CD4-positive, alpha-beta T cell treated with Interferon gamma for 1 hour (primary cell): ENCODE measurements around the gene GAB3.

ENCODE experiments used
- DNase-seq: peaks from one replicate; pipeline ENCODE4 v3.0.0-alpha.2; 2020

Gene GAB3

DNA sequence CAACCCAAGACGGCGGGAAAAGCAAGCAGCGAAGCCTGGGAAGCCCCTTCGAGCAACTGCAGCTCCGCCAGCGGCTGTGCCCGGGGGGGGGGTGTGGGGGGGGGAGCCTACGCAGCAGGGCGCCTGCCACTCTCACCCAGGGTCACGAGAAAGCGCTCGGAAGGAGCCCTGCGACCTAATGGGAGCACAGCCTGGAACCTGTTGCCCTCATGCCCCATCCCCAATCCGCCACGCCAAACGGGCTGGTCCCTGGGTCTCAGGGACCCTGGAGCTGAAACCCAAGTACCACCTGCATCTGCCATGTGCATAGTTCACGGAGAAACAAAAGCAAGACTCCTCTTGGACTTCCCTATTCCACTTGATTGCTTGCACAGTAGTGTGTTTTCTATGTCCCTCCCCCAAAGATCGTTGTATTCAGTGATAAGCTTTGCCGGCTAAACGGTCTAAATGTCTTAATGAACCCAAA lies 359 bp upstream of the GAB3 start:
- DNase-seq, result no peak

DNA sequence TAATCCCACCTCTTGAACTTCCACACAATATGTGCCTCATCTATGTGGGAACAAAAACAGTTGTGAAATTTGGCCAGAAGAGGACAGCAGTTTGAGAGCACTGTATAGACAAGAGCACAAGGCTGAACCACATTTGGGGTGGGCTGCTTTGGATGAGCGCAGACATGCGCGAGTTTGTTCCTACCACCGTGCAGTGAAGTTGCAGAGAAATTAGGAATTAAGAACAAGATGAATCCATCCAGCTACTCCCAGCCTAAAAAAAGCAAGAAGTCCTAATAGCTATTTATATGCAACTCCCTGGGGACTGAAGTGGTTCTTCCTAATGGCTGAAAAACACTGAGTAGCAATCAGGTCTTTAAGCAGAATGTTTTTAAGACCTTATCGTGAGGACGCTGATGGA lies 1.0 kb downstream of the GAB3 start:
- no peak for DNase-seq

DNA sequence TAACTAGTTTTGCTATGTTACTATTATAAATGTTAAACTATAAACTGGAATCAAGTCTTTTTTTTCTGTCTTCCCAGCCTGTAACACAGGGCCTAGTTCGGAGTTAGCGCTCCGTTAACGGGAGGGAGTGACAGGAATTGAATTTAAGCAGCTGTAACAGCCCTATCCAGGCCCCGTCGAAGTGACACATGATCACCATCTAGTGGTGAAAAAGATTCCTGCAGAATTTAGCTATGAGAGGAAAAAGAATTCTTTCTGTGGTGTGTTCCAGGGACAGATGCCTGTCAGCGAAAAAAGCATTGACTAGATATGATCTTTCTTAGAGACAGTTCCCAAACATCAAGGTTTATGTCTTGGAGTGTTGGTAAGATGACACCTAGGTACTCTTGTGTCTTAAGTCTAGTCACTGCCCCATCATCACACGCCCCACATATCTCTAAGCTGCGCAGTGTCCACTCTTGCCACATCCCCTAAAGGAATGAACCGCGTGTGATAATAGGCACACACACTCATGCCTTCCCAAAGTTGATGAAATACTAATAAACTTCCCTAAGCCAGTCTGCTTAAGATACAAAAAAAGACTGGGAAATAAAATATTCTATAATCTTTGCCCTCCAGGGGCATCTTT lies 2.1 kb downstream of the GAB3 start:
- peak; percentile 42 for DNase-seq

DNA sequence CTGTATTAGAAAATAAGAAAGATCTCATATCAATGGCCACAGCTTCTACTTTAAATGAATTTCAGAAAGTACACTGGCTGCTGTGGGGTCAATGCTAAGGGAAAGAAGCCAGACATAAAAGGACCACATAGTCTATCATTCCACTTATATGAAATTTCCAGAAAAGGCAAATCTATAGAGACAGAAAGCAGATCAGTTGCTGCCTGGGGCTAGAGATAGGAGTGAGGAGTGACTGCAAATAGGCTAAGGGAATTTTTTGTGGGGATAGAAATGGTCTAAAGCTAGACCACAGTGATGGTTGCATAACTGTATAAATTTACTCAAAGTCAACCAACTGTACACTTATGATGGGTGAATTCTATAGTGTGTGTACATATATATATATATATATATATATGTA lies 8.3 kb downstream of the GAB3 start:
- DNase-seq, result no peak

DNA sequence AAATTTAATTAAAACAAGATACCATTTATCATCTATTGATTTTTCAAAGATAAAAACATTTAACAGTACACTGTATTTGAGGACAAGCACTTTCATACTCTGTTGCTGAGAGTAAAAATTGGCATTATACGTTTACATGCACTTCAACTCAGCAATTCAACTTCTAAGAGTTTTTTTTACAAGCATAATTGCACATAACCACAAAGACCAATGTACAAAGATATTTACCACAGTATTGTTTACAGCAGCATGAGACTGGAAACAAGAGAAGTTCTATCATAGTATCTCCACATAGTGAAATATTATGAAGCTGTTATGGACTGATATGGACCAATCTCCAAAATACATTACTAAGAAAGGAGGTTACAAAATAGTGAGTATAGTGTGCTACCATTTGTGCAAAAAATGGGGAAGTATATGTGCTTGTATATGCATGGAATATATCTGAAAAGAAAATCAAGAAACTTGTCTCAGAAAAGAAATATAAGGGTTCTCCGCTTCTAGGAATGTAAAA lies 10.9 kb downstream of the GAB3 start:
- DNase-seq, result no peak

DNA sequence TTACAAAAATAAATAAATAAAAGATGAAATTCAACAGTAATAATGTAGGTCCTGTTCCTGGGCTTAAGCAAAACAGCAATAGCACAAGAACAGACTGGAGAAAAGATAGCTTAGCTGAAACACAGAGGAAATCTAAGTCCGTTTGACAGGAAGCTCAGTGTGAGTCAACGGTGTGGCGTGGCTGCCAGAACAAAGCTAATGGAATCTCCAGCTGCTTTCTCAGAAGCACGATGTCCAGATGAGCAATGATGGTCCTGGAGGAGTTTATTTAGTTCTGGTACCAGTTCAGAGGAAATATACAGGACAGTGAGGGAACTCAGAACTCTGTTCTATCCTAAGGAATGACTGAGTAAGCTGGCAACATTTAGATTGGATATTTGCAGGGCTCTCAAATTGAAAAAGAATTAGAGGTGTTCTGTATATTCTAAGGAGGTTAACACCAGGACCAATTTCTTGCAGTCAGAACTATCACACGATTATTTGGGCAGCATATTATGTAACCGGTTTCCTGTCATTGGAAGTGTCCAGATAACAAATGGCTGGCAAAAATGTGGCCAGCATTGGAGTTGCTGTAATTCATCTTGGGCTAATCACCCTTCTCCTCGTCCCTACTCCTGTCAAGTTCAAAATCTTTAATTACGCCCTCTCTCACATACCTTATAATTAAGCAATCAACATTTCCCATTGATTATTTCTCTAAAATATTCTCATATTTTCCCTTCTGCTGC lies 12.7 kb downstream of the GAB3 start:
- DNase-seq, result peak; percentile 42

DNA sequence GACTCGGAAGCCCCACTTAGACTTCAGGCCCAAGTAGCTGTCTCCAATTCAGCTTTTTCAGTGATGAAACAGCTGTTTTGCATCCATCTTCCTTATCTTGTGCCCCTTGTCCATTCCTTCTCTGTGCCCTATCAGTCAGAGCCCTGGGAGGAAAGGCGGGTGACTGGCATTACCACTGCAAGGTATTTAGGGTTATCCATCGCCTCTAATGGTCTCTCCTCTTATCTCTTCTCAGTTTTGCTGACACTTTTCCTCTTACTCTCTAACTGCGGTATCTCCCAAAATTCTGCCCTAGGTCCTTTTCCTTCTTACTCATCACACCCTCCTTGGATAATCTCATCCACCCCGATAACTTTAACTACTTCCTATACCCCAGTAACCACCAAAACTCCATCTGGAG lies 13.7 kb downstream of the GAB3 start:
- DNase-seq, result no peak

DNA sequence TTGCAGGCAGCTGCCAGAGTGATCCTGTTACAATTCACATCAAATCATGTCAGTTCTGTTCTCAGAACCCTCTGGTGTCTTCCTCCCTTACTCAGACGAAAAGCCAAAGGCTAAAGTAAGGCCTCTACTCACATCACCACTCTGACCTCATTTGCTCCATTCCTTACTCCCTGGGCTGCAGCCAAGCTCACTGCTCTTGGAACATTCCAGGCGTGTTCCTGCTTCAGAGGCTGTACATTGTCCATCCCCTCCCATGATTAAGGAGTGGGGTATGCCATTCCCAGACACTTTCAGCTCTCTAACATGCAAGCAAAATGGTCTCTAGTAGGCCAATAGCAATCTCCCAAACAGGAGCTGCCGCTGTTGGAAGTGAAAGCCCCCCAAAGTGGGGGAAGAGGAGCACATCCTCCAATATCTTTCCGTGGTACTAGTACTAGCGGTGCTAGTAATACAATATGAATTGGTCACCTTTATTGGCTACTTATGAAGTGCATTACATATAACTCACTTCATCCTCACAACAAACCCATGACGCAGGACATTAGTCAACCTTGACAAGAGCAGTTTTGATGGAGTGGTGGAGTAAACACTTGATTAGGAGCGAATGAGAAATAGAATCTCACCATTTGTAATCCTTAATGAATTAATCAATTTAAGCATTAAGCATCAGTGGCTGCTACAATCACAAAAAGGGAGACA lies 15.0 kb downstream of the GAB3 start:
- DNase-seq, result no peak

DNA sequence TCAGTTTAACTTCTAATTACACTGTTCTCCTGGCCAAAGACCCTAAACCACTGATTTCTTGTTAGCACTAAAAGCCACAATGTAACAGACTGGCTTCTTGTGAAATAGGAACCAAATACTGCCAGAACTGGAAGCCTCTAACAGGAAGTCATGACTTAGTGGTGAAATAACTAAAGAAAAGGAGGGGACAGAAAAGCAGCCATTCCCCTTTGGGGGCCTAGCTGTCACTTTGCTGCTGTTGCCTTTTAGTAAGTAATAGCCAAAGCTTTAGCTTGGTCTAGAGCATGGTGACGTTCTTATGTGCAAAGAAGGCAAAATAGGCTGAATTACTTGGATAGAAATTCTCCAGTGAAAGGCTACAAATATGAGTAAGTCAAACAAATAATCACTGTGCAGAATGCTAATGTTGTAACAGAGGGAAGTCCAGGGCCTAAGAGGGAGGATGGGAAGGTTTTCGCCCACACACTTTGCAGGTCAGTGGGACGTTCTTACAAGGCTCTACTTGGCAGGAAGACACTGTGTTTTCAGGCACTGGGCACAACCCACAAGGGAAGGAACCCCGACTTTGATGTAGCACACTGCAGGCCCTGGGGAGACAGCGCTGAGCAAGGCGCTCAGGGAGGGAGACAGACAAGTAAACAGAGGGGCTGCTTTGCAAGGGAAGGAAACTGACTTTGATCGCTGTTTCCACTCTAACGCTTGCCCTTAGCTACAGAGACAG lies 16.7 kb downstream of the GAB3 start:
- peak; percentile 46 for DNase-seq

DNA sequence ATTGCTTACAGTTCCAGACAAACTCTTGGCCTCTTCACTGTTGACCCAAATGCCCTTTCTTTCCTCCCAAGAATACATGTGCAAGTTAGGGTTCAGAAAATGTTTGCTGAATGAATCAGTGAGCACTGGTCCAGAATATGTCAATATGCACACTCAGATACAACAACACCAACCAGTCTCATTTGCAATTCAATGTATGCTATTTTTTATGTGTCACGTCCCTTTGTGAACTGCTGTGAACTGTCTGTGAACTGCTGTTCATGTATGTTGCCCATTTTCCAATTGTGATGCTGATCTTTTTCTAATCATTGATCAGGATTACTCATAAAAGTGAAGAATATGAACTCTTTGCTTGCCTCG lies 17.8 kb downstream of the GAB3 start:
- no peak for DNase-seq

DNA sequence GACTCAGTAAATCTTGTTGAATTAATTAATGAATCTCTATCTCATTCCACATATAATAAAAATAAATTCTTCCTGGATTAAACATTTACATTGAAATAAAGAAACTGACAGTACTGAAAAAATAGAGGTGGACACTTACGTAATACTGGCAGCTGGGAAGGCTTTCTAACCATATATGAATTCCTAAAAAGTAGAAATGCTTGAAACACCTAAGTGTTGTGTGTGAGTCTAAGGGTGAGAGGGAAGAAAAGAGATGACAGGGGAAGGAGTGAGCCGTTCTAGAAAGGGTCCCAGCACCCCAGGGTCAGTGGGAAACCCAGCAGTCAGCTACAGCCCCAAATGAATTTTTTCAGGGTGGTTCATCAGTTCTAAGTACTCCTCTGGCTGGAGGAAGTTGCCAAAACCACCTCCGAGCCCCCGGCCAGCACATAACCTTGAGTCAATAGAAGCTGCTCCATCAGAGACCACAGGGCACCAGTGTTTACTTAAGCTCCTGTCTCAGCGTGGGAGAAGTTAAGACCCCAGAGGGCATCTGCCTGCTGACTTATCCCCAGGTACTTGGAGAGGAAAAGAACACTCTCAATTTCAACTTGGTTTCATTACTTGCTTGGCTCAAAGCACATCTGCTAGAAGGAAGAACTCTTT lies 18.3 kb downstream of the GAB3 start:
- no peak for DNase-seq

DNA sequence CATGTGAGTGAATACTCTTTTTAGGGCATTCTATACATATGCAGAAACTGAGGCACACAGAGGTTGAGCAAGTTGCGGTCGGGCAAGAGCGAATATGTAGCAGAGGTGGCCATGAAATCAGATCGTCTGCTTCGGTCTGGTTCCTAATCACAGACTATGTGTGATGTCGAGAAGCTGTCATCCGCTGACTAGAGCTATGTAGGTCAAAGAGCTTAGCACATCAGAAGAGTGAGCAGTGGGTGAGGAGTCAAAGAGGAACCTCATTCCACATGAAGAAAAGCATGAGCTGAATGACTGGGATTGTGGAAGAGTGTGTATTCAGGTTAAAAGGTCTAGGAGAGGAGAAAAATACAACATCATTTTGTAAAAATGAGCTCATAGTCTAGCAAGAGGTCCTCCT lies 19.0 kb downstream of the GAB3 start:
- no peak for DNase-seq

DNA sequence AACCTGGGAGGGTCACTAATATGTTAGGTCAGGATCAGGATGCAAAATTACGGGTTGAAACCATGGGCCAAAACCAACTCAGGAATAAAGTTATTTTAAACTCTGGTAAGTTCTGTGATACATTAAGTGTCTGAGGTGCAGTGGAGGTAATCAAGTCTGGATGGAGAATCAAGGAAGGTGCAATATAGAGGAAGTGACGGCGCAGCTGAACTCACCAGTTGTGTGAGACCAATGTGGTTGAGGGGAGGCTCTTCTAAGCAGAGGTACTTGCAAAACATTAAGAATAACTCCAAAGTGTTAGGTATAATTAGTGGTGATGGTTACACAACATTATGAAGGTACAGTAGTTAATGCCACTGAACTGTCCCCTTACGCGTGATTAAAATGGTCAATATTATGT lies 19.7 kb downstream of the GAB3 start:
- peak; percentile 17 for DNase-seq

DNA sequence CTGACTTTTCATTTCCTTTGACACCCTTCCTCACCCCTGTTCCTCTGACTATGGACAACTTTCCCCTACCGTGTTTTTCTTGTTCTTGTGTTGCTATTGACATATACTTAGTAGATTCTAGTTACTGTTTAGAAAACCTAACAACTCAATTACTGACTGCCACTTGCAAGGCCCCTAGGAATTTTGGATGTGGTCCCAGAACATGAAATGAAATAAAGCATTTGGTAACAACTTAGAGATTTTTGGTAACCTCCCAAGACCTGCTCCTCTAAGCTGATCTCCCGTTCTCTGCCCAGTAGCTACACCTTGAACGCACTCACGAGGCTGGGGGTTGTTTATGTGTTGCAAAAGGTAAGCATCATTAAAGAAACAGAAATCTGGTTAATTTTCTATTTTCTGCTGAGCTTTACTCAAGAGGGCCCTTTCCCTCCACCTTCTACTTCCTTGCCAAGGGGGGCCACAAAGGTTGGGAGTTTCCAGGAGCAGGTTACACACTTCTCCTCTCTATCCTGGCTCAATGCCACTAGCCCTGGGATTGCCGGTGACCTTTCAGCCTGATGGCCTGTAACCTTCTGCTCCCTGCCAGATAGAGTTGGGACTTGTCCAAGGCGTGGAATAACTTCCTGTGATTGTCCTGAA lies 20.5 kb downstream of the GAB3 start:
- no peak for DNase-seq

DNA sequence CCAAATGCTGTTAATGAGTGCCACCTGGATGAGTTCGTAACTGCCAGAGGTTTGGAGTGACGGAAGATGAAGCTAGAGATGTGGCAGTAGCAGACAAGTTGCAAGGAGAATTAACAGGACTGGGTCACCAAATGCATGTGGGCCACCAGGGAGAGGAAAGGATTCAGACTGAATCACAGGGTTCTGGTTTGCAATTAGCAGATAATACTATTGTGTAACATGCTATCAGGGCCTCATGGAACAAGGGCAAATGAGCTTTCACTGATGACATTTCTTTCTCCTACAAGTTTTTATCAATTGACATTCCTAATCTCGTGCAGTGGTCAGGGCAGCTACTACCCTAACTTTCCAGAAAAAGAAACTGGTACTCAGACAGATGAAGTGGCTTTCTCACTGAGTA lies 21.4 kb downstream of the GAB3 start:
- DNase-seq, result no peak

DNA sequence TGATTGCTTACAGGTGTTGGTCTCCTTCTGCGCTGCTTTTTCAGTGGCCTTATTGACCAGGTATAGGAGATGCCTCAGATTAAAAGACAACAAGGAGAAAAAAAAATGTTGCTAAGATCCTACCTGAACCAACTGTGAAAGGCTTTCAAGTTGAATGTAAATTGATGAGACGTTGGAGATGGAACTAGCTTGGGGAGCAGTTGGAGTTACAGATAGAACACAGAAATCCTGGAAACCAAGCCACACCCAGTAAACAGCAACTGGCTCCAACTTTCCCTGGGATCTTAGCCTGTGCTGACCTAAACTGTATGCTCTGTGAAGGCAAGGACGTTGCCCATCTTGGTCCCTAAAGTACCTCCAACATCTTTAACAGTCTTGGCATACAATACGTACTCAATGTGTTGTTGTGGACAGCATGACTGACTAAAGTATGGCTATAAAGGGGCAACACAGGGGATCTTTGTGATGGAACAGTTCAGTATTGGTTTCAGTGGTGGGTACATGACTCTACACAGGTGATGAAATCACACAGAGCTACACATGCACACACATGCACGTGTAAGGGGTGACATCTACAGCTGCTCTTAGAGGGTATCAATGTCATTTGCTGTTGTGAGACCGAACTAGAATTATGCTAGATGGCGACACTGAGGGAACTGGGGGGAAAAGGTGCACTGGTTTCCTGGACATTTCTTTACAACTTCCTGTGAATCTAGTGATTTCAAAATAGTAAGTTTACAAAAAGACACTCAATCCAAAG lies 22.3 kb downstream of the GAB3 start:
- no peak for DNase-seq

DNA sequence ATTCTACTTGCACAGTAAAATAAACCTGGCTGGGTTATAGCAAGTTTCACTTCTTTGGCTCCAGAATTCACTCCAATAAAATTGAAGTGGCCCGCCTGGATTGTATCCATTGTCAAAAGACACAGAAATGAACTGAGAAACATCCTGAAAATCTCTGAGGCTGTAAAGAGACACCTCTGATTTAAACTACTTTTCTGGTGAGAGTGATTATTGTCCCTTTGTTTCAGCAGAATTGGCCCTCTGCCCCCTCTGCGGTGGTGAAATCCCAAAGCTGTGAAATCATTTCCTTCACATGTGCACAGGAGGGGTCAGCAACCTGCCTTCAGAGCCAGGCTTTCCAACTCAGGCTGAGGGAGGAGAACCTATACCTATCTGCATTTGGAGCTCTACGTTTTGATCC lies 23.0 kb downstream of the GAB3 start:
- no peak for DNase-seq

DNA sequence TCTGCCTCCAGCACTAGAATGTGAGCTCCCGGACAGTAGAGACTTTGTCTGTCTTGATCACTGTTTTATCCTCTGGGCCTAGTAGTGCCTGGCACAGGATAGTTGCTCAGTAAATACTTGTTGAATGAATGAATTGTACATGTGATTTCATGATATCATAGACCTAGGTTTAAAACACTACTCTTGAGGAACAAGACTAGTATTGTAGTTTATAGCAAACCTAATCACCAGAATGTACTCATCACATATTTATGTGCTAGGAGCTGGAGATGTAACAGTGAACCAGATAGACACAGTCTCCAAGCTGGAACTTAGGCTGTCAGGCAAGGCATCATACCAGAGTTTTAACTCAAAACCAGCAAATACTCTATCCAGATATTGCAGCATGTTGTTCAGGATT lies 23.5 kb downstream of the GAB3 start:
- DNase-seq, result no peak

DNA sequence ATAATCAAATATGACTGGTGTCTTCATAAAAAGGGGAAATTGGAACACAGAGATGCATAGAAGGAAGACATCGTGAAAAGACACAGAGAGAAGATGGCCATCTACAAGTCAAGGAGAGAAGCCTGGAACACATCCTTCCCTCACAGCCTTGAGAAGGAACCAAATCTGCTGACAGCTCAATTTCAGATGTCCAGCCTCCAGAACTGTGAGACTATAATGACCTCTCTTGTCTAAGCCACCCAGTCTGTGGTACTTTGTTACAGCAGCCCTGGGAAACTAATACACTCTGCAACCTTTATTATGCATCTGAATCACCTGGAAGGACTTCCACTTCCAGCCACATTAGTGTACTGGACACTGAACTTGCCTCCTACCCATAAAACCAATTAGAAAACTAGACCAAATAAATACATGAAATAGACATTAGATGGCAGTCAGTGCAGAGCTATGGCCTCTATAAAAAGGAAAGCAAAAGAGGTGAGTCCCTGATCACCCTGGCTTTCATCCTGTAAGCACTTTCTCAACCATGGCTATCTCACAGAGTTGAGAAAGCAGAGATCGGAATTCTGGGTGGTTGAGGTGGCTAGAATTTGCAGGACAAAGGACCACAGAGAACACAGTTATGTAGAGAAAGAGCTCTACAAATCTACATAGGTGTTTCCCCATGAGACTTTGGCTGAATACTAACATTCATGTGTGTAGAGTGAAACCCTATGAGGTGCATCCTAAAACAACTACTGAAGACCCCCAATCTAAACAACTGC lies 25.7 kb downstream of the GAB3 start:
- no peak for DNase-seq

DNA sequence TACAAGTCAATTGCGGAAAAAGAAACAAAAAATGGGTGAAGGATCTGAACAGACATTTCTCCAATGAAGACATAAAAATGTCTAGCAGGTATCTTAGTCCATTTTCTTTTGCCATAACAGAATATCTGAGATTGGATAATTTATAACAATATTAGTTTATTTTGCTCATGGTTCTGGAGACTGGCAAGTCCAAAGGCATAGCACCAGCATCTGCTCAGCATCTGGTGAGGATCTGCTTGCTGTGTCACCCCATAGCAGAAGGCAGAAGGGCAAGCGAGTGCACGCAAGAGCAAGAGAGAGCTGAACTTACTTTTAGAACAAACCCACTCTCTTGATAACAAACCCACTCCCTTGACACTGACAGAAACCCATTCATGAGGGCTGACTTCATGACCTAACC lies 29.7 kb downstream of the GAB3 start:
- DNase-seq, result no peak

DNA sequence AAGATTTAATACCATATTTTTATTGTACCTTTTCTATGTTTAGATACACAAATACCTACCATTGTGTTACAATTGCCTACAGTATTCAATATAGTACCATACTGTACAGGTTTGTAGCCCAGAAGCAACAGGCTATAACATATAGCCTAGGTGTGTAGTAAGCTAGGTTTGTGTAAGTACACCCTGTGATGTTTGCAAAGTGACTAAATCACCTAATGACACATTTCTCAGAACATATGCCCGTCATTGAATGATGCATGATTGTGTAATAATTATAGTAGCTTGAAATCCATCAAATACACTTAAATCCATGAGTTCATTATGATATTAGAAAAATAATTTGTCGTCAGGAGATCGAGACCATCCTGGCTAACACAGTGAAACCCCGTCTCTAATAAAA lies 30.8 kb downstream of the GAB3 start:
- DNase-seq, result no peak
